ENCODE results near the gene GSTA2.
"Not testable (repeated sequence)": the region's sequence is repeated elsewhere in the genome, so short reads cannot be mapped to it uniquely, and the experiment has no call there.

DNA sequence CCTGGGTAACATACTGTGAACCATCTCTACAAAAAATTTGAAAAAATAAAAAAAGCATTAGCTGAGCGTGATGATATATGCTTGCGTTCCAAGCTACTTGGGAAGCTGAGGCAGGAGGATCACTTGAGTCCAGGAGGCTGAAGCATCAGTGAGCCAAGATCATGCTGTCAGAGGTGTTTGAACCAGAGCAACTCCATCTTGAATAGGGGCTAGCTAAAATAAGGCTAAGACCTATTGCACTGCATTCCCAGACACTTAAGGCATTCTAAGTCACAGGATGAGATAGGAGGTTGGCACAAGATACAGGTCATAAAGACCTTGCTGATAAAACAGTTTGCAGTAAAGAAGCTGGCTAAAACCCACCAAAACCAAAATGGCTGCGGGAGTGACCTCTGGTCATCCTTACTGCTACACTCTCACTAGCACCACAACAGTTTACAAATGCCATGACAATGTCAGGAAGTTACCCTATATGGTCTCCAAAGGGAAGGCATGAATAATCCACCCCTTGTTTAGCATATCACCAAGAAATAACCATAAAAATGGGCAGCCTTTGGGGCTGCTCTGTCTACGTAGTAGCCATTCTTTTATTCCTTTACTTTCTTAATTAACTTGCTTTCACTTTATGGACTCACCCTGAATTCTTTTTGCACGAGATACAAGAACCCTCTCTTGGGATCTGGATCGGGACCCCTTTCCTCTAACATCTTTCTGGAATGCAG is 58.3 kb downstream of the GSTA2 start:
- not testable (repeated sequence) for TF ChIP-seq POLR2A (IDR thresholded peaks at IDR 0.05)
- TF ChIP-seq, protein P1, sequence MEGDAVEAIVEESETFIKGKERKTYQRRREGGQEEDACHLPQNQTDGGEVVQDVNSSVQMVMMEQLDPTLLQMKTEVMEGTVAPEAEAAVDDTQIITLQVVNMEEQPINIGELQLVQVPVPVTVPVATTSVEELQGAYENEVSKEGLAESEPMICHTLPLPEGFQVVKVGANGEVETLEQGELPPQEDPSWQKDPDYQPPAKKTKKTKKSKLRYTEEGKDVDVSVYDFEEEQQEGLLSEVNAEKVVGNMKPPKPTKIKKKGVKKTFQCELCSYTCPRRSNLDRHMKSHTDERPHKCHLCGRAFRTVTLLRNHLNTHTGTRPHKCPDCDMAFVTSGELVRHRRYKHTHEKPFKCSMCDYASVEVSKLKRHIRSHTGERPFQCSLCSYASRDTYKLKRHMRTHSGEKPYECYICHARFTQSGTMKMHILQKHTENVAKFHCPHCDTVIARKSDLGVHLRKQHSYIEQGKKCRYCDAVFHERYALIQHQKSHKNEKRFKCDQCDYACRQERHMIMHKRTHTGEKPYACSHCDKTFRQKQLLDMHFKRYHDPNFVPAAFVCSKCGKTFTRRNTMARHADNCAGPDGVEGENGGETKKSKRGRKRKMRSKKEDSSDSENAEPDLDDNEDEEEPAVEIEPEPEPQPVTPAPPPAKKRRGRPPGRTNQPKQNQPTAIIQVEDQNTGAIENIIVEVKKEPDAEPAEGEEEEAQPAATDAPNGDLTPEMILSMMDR (IDR thresholded peaks at IDR 0.05): not testable (repeated sequence)

Data from gastroesophageal sphincter (tissue), 3 donors.